HT-29 (cell line): ENCODE data around the gene GEMIN2. TPM values are rescaled to one million over a fixed set of nuclear protein-coding genes. Genes with fewer than 3 reads are reported as not detected.
"Not testable (repeated sequence)": the region's sequence is repeated elsewhere in the genome, so short reads cannot be mapped to it uniquely, and the experiment has no call there.

ENCODE experiments used
- DNase-seq: peaks from one replicate; pipeline ENCODE4 v3.0.0-alpha.2; 2015; ENCODE audit warnings: low spot score
- small RNA-seq: library from RNA; depleted of rRNA; stranded (forward); fragments of <200 nt; gene quantifications from one replicate; pipeline ENCODE3, GENCODE V24; 2014
- total RNA-seq: library from RNA; depleted of rRNA; stranded (reverse); fragments of >200 nt; shearing (Covaris generic); gene quantifications from 2 replicates; pipeline ENCODE4 v1.2.3, GENCODE V29; 2014; rRNA removed

GEMIN2 gene
- total RNA-seq, 1 experiment from 2014 or later = 10.3 TPM

- DNase-seq = no peak
Measured at GRCh38 chr14:39176263-39177167, 62.4 kb downstream of the GEMIN2 start.

DNA sequence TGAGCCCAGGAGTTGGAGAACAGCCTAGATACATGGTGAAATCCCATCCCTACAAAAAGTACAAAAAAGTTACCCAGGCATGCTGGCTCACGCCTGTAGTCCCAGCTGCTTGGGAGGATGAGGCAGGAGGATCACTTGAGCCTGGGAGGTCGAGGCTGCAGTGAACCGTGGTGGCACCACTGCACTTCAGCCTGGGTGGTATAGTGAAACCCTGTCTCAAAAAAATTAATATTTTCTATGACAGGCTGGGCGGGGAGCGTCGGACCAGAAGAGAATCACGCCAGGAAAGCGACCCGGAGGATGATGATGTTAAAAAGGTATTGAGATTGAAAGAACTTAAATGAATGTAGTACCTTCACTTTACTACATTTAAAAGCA lies 63.0 kb downstream of the GEMIN2 start:
- DNase-seq = no peak

DNA sequence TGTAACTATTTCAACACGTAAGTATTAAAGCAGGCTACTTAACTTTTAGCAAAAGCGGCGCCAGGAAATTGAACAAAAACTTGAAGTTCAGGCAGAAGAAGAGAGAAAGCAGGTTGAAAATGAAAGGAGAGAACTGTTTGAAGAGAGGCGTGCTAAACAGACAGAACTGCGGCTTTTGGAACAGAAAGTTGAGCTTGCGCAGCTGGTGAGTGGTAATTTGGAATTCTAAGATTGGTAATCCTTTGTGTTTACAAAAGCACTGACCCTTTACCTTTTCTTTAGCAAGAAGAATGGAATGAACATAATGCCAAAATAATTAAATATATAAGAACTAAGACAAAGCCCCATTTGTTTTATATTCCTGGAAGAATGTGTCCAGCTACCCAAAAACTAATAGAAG lies 64.9 kb downstream of the GEMIN2 start:
- no peak for DNase-seq

DNA sequence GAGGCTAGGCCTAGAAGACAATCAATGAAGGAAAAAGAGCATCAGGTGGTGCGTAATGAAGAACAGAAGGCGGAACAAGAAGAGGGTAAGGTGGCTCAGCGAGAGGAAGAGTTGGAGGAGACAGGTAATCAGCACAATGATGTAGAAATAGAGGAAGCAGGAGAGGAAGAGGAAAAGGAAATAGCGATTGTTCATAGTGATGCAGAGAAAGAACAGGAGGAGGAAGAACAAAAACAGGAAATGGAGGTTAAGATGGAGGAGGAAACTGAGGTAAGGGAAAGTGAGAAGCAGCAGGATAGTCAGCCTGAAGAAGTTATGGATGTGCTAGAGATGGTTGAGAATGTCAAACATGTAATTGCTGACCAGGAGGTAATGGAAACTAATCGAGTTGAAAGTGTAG lies 66.4 kb downstream of the GEMIN2 start:
- no peak for DNase-seq

GRCh38 chr14:39181026-39181692 lies 67.0 kb downstream of the GEMIN2 start:
- no peak for DNase-seq

GRCh38 chr14:39181693-39182047 lies 67.5 kb downstream of the GEMIN2 start:
- no peak for DNase-seq

DNA sequence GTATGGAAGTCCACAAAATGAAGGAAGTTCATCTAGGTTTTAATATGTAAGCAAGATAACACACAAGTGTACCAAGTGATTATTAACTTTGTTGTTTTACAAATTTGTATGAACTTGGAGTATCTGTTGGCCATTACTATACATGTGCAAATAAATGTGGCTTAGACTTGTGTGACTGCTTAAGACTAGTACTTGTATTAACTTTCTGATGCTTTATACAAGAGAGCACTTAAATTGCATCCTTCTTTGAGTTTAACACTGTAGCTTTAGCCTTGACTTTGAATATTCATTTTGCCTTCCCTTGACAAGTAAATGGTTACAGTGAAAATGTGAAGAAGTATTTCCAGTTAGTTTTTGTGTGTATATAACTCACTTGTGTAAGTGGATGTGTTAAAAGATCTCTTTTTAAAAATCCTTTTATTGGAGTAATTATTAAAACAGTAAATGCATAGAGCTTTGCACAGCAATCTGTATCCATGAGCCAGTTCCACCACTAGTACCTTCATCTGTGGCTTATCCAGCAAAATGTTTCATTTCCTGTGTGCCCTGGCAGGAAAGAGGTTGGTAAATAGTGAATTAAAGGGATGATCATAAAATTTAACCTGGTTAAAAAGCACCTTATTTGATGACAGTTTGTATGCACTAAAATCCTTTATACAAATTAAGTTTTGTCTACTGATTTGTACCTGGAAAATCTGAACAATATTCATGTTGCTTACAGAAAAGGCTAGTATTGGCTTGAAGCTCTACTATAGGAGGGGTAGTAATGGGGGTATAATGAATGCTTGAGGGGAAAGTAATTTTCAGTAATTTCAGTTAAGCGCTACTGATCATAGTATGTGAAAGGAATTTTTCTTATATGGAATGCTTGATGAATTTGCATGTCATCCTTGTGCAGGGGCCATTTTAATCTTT lies 68.9 kb downstream of the GEMIN2 start:
- DNase-seq = no peak

- DNase-seq = not testable (repeated sequence)
Measured at GRCh38 chr14:39183685-39184003, 69.5 kb downstream of the GEMIN2 start.

DNA sequence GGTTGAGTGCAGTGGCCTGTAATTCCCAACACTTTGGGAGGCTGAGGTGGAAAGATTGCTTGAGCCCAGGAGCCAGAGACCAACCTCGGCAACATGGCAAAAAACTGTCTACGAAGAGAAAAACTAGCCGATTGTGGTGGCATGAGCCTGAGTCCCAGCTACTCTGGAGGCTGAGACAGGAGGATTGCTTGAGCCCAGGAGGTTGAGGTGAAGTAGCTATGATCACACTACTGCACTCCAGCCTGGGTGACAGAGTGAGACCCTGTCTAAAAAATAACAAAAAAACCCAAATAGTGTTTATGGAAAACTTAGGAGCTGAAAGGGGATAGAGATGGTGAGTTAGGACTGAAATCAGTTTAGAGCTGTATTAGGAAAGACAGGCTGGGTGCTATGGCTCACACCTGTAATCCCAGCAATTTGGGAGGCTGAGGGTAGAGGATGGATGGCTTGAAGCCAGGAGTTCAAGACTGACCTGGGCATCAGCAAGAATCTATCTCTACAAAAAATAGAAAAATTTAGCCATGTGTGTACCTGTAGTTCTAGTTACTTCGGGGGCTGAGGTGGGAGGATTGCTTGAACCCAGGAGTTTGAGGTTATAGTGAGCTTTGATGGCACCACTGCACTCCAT lies 70.6 kb downstream of the GEMIN2 start:
- no peak for DNase-seq

GRCh38 chr14:39185256-39186049 lies 71.3 kb downstream of the GEMIN2 start:
- DNase-seq = no peak

Small RNAs within 50 kb of the gene (small RNA-seq; reads per million reads assigned to genes)
- not detected for gene AL109628.1

Other genes with a start within 250 kb of the GEMIN2 start
- 25.6 and 26.4 TPM in 2 replicates for gene SEC23A, start 11.1 kb upstream of the GEMIN2 start, total RNA-seq
- gene TRAPPC6B, start 56.0 kb downstream of the GEMIN2 start, total RNA-seq = 5.7 and 7.2 TPM in 2 replicates
- 20.5 and 26.6 TPM in 2 replicates for gene PNN, start 60.9 kb downstream of the GEMIN2 start, total RNA-seq
- 6.2 and 8.0 TPM in 2 replicates for gene MIA2, start 119.6 kb downstream of the GEMIN2 start, total RNA-seq